ENCODE results near the gene EIF2S2.

EIF2S2 gene

DNA sequence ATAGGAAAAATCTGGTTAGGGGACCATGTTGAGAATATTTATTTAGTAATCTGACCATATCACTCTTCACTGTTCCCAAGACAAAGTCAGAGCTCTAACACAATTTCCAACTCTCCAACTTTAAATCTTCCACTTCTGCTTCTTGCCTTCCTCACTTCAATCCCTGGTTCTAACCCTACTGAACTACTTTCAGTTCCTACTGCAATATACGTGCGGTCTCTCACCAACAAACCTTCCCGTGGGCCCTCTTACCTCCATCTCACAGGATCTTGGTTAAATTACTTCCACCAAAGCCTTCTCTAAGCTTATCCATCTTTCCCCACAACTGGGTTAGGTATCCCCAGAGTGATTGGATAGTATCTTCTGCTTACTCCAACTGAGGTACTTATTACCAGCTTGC lies 8.0 kb downstream of the EIF2S2 start:
- Histone ChIP-seq H3K9me3 (no peaks in the 10 kb centered on the region), H3K27ac (no peak overlapping the region), H3K27me3 (no peaks in the 10 kb centered on the region), H3K36me3 (peaks cover 60% of the 10 kb centered on the region), H3K4me3 (ENCODE audit: low read depth in 1 of 2, low read length in 1 of 2) (no peak overlapping the region), H3K4me1 (ENCODE audit: control insufficient read depth in 1 of 2, insufficient read depth in 1 of 2, low read depth in 1 of 2, low read length in 1 of 2) (peaks cover 4 to 14% of the 10 kb centered on the region in 2 experiments)
- TF ChIP-seq, protein P1, sequence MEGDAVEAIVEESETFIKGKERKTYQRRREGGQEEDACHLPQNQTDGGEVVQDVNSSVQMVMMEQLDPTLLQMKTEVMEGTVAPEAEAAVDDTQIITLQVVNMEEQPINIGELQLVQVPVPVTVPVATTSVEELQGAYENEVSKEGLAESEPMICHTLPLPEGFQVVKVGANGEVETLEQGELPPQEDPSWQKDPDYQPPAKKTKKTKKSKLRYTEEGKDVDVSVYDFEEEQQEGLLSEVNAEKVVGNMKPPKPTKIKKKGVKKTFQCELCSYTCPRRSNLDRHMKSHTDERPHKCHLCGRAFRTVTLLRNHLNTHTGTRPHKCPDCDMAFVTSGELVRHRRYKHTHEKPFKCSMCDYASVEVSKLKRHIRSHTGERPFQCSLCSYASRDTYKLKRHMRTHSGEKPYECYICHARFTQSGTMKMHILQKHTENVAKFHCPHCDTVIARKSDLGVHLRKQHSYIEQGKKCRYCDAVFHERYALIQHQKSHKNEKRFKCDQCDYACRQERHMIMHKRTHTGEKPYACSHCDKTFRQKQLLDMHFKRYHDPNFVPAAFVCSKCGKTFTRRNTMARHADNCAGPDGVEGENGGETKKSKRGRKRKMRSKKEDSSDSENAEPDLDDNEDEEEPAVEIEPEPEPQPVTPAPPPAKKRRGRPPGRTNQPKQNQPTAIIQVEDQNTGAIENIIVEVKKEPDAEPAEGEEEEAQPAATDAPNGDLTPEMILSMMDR (IDR thresholded peaks at IDR 0.05), result no peak

DNA sequence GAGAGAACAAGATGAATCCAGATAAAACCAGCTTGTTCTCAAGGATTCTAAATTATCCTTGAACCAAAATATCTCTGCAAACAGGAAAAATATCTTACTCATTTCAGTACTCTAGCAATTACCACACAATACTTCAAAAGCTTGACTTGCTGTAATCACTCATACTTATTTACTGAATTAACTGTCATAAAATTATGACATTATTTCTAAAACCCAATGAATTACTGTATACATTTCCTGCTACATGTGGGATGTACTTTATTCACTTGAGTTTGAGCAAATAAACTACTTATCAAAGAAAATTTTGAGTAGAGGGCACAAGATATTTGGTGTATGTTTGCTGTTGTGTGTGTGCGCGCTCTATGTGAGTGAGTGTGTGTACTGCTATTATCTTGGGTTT lies 9.7 kb downstream of the EIF2S2 start:
- Histone ChIP-seq H3K27me3 (no peaks in the 10 kb centered on the region), H3K36me3 (peaks cover 76% of the 10 kb centered on the region), H3K27ac (no peak overlapping the region), H3K9me3 (no peaks in the 10 kb centered on the region), H3K4me1 (ENCODE audit: control insufficient read depth in 1 of 2, insufficient read depth in 1 of 2, low read depth in 1 of 2, low read length in 1 of 2) (peaks cover 4 to 7% of the 10 kb centered on the region in 2 experiments), H3K4me3 (ENCODE audit: low read depth in 1 of 2, low read length in 1 of 2) (no peak overlapping the region)
- TF ChIP-seq, protein P1 (IDR thresholded peaks at IDR 0.05), result no peak

DNA sequence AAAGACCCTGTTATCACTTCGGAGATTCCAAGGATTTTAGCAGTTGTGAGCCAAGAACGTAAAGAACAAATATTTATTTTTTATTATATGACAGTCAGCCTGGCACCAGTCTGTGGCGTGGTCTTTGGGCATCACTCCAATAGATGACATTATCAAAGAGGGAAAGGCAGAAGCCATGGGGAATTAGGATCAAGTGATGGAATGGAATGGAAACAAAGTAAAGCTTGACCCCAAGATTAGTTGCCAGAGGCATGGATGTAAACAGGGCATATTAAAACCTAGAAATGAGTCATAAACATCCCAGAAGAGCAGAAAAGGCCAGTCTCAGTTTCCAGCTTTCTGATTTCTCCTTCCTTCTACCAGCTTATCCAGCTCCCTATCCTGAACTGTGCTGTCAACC lies 11.5 kb downstream of the EIF2S2 start:
- H3K27ac ChIP-seq, result no peak overlapping the region
- H3K4me1 ChIP-seq (ENCODE audit: control insufficient read depth in 1 of 2, insufficient read depth in 1 of 2, low read depth in 1 of 2, low read length in 1 of 2), result peaks cover 4 to 7% of the 10 kb centered on the region in 2 experiments
- H3K36me3 ChIP-seq, result peaks cover 94% of the 10 kb centered on the region
- H3K27me3 ChIP-seq, result no peaks in the 10 kb centered on the region
- TF ChIP-seq, protein P1 (IDR thresholded peaks at IDR 0.05), result no peak
- no peak overlapping the region for H3K4me3 ChIP-seq (ENCODE audit: low read depth in 1 of 2, low read length in 1 of 2)
- H3K9me3 ChIP-seq, result no peaks in the 10 kb centered on the region

DNA sequence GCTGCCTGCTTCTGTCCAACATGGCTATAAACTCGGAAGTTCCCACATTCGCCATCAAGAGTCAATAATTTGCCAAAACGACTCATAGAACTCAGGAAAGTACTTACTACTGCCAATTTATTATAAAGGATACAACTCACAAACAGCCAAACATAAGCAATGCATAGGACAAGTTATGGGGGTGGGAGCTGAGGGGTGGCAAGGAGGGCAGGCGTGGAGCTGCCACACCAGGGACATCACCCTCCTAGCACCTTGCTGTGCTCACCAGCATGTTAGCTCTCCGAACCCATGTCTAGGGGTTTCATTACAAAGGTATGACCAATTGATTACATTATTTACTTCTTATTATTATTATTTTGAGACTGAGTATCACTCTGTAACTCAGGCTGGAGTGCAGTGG lies 12.4 kb downstream of the EIF2S2 start:
- H3K4me3 ChIP-seq (ENCODE audit: low read depth in 1 of 2, low read length in 1 of 2), result no peak overlapping the region
- no peak overlapping the region for H3K27ac ChIP-seq
- TF ChIP-seq, protein P1 (IDR thresholded peaks at IDR 0.05), result no peak
- H3K36me3 ChIP-seq, result peaks cover 94% of the 10 kb centered on the region
- peaks cover 4 to 7% of the 10 kb centered on the region in 2 experiments for H3K4me1 ChIP-seq (ENCODE audit: control insufficient read depth in 1 of 2, insufficient read depth in 1 of 2, low read depth in 1 of 2, low read length in 1 of 2)
- no peaks in the 10 kb centered on the region for H3K27me3 ChIP-seq
- no peaks in the 10 kb centered on the region for H3K9me3 ChIP-seq

DNA sequence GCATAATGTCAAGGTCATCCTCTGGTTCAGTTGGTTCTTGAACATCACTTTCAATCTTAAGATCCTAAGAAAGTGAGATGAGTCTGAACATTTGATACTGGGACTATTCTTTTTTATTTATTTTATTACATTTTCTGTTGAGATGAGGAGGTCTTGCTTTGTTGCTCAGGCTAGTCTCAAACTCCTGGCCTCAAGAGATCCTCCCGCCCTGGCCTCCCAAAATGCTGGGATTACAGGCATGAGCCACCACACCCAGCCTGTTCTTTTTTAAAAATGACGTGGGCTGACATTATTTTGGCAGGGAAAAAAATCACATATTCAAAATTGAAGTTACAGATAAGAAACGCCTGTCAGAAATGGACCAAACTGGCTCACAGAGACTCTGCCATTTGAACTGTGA lies 13.5 kb downstream of the EIF2S2 start:
- H3K4me1 ChIP-seq (ENCODE audit: control insufficient read depth in 1 of 2, insufficient read depth in 1 of 2, low read depth in 1 of 2, low read length in 1 of 2), result peaks cover 4 to 7% of the 10 kb centered on the region in 2 experiments
- H3K4me3 ChIP-seq (ENCODE audit: low read depth in 1 of 2, low read length in 1 of 2), result no peak overlapping the region
- no peaks in the 10 kb centered on the region for H3K9me3 ChIP-seq
- TF ChIP-seq, protein P1 (IDR thresholded peaks at IDR 0.05), result no peak
- no peaks in the 10 kb centered on the region for H3K27me3 ChIP-seq
- no peak overlapping the region for H3K27ac ChIP-seq
- H3K36me3 ChIP-seq, result peaks cover 94% of the 10 kb centered on the region
